ENCODE results near the gene ABCA7.
A peak's percentile ranks its signal among the peaks of the same experiment; 100 is the strongest.

ABCA7 gene

DNA sequence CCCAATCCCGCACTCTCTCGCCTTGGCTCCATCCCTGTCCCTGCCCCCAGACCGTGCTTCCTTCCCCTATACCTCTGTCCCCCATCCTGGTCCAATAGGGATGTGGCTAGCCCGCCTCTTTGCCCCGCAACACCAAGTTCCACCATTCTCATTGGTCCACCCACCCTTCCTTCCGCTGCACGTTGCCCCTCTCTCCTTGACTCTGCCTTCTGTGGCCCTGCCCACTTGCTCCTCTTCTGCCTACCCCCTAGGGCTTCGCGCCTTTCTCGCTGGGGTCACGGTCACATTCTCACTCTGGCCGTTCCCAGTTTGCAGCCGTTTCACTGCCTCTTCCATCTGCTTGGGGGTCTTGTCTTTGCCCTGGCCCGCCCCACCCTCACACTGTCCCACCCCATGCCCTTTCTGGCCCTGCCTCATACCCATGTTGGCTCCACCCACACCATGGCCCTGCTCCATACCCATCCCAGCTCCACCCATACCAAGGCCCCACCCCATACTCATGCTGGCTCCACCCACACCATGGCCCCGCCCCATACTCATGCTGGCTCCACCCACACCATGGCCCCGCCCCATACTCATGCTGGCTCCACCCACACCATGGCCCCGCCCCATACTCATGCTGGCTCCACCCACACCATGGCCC lies 22.6 kb downstream of the ABCA7 start:
- DNase-seq (ENCODE audit: extremely low spot score): peak; percentile 74
- TF ChIP-seq LEF1 (IDR thresholded peaks at IDR 0.05; ENCODE audit: borderline replicate concordance) (no peak), PKNOX1 (IDR thresholded peaks at IDR 0.05) (peak; percentile 84), FOXM1 (IDR thresholded peaks at IDR 0.05; ENCODE audit: borderline replicate concordance) (no peak), SUZ12 (IDR thresholded peaks at IDR 0.05) (no peak), SP1 (IDR thresholded peaks at IDR 0.05) (no peak)
- ChIA-PET CTCF (no interaction called here), POLR2A (no interaction called here)

- TF ChIP-seq SP1 (IDR thresholded peaks at IDR 0.05) (0 out of 2 replicates have a peak, but pooled peaks have one; percentile 25), HDGF (IDR thresholded peaks at IDR 0.05; ENCODE audit: borderline replicate concordance) (no peak), LEF1 (IDR thresholded peaks at IDR 0.05; ENCODE audit: borderline replicate concordance) (no peak), ELF4 (IDR thresholded peaks at IDR 0.05) (no peak), ZNF384 (IDR thresholded peaks at IDR 0.05) (no peak), ARNT (IDR thresholded peaks at IDR 0.05) (no peak), CTBP1 (IDR thresholded peaks at IDR 0.05; ENCODE audit: borderline replicate concordance) (no peak)
- peak; percentile 75 for DNase-seq (ENCODE audit: extremely low spot score)
- POLR2A ChIA-PET: interaction anchor here (2.1 kb wide), 1 partner anchor 206 kb away, joined by 4 read pairs; no protein-coding TSS in a partner anchor
- CTCF ChIA-PET: no interaction called here
Measured at GRCh38 chr19:1063030-1063908, 23.4 kb downstream of the ABCA7 start.

DNA sequence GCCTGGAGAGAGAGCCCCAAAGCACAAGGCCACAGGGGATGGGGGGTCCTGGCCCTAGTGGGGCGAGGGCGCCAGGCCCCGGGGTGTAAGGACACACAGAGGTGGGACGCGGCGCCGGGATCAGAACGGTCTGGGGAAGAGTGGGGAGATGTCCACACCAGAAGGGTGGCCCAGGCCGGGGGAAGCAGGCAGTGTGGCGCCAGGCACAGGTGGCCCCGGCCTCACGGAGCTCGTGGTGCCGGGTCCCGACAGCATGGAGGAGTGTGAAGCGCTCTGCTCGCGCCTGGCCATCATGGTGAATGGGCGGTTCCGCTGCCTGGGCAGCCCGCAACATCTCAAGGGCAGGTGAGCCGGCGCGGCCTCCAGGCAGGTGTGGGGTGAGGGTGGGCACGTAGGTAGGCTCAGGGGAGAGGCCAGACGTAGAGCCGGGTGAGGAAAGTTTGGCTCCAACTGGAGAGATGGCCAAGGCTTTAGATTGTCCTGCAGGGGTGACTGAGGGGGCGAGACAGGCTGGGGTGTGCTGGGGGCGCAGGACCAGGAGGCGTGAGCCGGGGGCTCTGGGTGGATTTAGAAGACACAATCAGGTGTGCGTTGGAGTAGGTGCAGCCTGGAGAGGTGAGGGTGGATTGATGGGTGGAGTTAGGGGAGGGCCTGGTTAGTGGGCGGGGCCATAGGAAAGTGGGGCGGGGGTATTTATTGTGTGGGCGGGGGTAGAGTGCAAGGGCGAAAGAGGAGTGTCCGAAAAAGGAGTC lies 24.2 kb downstream of the ABCA7 start:
- CTCF ChIA-PET: interaction anchor here (0.6 to 1.0 kb wide), 3 partner anchors 12 to 1098 kb away, joined by 3 to 5 read pairs (median 3); partner anchors contain the start of gene GPX4
- DNase-seq (ENCODE audit: extremely low spot score): no peak
- TF ChIP-seq HDGF (IDR thresholded peaks at IDR 0.05; ENCODE audit: borderline replicate concordance) (no peak), SUZ12 (IDR thresholded peaks at IDR 0.05) (no peak), L3MBTL2 (conservative IDR thresholded peaks at IDR 0.05) (no peak), NFRKB (IDR thresholded peaks at IDR 0.05) (no peak), TARDBP (IDR thresholded peaks at IDR 0.05) (no peak), FOXK2 (IDR thresholded peaks at IDR 0.05) (no peak), ARNT (IDR thresholded peaks at IDR 0.05) (no peak), ZNF384 (IDR thresholded peaks at IDR 0.05) (no peak), ELF4 (IDR thresholded peaks at IDR 0.05) (no peak), BHLHE40 (IDR thresholded peaks at IDR 0.05; ENCODE audit: borderline replicate concordance) (no peak)
- POLR2A ChIA-PET: interaction anchor here (1.1 to 2.1 kb wide), 2 partner anchors 43 to 205 kb away, joined by 4 read pairs; partner anchors contain the start of gene RNU6-2

DNA sequence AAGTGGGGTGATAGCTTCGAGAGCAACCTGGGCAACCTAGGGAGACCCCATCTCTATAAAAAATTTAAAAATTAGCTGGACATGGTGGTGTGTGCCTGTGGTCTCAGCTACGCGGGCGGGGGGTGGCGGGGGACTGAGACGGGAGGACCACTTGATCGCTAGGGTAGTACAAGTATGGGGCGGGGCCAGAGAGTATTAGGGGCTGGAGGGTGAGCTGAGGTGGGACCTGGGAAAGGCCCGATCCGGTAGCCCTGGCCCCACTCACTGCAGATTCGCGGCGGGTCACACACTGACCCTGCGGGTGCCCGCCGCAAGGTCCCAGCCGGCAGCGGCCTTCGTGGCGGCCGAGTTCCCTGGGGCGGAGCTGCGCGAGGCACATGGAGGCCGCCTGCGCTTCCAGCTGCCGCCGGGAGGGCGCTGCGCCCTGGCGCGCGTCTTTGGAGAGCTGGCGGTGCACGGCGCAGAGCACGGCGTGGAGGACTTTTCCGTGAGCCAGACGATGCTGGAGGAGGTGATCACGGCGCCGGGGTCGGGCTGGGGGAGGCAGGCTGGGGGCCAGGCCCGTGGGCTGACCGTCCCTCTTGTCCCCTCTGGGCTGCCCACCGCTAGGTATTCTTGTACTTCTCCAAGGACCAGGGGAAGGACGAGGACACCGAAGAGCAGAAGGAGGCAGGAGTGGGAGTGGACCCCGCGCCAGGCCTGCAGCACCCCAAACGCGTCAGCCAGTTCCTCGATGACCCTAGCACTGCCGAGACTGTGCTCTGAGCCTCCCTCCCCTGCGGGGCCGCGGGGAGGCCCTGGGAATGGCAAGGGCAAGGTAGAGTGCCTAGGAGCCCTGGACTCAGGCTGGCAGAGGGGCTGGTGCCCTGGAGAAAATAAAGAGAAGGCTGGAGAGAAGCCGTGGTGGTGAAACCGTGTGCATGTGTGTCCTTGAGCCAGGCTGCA lies 25.0 kb downstream of the ABCA7 start:
- ChIA-PET CTCF (interaction anchor here (0.6 to 1.0 kb wide), 3 partner anchors 11 to 1097 kb away, joined by 3 to 5 read pairs (median 3); partner anchors contain the start of gene GPX4), POLR2A (interaction anchor here (1.1 to 2.1 kb wide), 3 partner anchors 25 to 204 kb away, joined by 3 to 4 read pairs (median 4); partner anchors contain the start of genes ABCA7 and RNU6-2)
- DNase-seq (ENCODE audit: extremely low spot score): no peak
- TF ChIP-seq LEF1 (IDR thresholded peaks at IDR 0.05; ENCODE audit: borderline replicate concordance): 0 out of 2 replicates have a peak, but pooled peaks have one; percentile 44
- TF ChIP-seq L3MBTL2 (conservative IDR thresholded peaks at IDR 0.05): peak; percentile 69
- no peak for TF ChIP-seq NFRKB (IDR thresholded peaks at IDR 0.05)

GRCh38 chr19:1065606-1066109 lies 25.8 kb downstream of the ABCA7 start:
- no peak for DNase-seq (ENCODE audit: extremely low spot score)
- ChIA-PET POLR2A (interaction anchor here (1.1 to 2.1 kb wide), 3 partner anchors 26 to 203 kb away, joined by 3 to 4 read pairs (median 4); partner anchors contain the start of genes ABCA7 and RNU6-2), CTCF (no interaction called here)
- TF ChIP-seq ZNF384 (IDR thresholded peaks at IDR 0.05) (no peak), ARNT (IDR thresholded peaks at IDR 0.05) (no peak), SP1 (IDR thresholded peaks at IDR 0.05) (no peak), FOXM1 (IDR thresholded peaks at IDR 0.05; ENCODE audit: borderline replicate concordance) (no peak), CTBP1 (IDR thresholded peaks at IDR 0.05; ENCODE audit: borderline replicate concordance) (no peak), SUZ12 (IDR thresholded peaks at IDR 0.05) (no peak), NFRKB (IDR thresholded peaks at IDR 0.05) (no peak), BHLHE40 (IDR thresholded peaks at IDR 0.05; ENCODE audit: borderline replicate concordance) (no peak), FOXA1 (IDR thresholded peaks at IDR 0.05) (no peak), FOXK2 (IDR thresholded peaks at IDR 0.05) (no peak), ELF4 (IDR thresholded peaks at IDR 0.05) (no peak)

DNA sequence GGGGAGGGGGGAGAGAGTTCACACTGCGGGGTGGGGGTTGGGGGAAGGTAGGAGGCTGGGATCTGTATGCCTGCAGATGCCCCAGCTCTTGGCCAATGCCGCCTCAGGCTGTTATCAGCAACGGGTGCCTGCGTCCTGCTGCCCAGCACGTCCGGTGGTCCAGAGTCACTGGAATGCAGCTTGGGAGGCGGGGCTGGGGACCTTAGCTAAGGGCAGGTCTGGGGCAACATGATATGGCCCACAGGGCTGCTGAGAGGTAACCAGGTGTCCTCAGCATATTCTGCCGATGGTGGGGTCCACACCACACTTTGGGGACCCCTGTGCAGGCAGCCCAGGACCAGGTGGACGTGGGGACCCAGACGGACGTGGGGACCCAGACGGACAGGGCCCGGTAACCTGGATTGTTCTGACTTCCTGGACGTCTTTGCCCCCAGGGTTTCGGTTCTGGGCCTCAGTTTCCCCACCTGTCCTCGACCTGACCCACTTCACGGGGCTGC lies 26.4 kb downstream of the ABCA7 start:
- DNase-seq (ENCODE audit: extremely low spot score): no peak
- ChIA-PET CTCF (interaction anchor here (1.0 kb wide), 1 partner anchor 43 kb away, joined by 3 read pairs; no protein-coding TSS in a partner anchor), POLR2A (interaction anchor here (1.4 kb wide), 1 partner anchor 57 kb away, joined by 3 read pairs; no protein-coding TSS in a partner anchor)
- TF ChIP-seq HDGF (IDR thresholded peaks at IDR 0.05; ENCODE audit: borderline replicate concordance): no peak
- no peak for TF ChIP-seq SUZ12 (IDR thresholded peaks at IDR 0.05)
- no peak for TF ChIP-seq SP1 (IDR thresholded peaks at IDR 0.05)
- no peak for TF ChIP-seq ARNT (IDR thresholded peaks at IDR 0.05)
- TF ChIP-seq FOXM1 (IDR thresholded peaks at IDR 0.05; ENCODE audit: borderline replicate concordance): no peak
- TF ChIP-seq FOXK2 (IDR thresholded peaks at IDR 0.05): no peak
- no peak for TF ChIP-seq CTBP1 (IDR thresholded peaks at IDR 0.05; ENCODE audit: borderline replicate concordance)
- TF ChIP-seq NFRKB (IDR thresholded peaks at IDR 0.05): no peak
- TF ChIP-seq L3MBTL2 (conservative IDR thresholded peaks at IDR 0.05): no peak
- no peak for TF ChIP-seq ZNF384 (IDR thresholded peaks at IDR 0.05)
- no peak for TF ChIP-seq LEF1 (IDR thresholded peaks at IDR 0.05; ENCODE audit: borderline replicate concordance)
- TF ChIP-seq FOXA1 (IDR thresholded peaks at IDR 0.05): no peak
- no peak for TF ChIP-seq BHLHE40 (IDR thresholded peaks at IDR 0.05; ENCODE audit: borderline replicate concordance)
- TF ChIP-seq TARDBP (IDR thresholded peaks at IDR 0.05): no peak
- TF ChIP-seq PKNOX1 (IDR thresholded peaks at IDR 0.05): no peak
- no peak for TF ChIP-seq ELF4 (IDR thresholded peaks at IDR 0.05)

Data from HEK293T (cell line).